Heart left ventricle (tissue), 16 donors: ENCODE data around the gene MAGI2. TPM values are rescaled to one million over a fixed set of nuclear protein-coding genes. Genes with fewer than 3 reads are reported as not detected.

ENCODE experiments used
- ATAC-seq, 4 donors: fragments of 200-7000 bp; cut with Tn5 transposase; one replicate each; pipeline ENCODE4 v1.9.1; 2020 to 2022; ENCODE audit warnings: moderate library complexity in 4 of 4, mild to moderate bottlenecking in 3 of 4, moderate number of reproducible peaks in 1 of 4
- DNase-seq, 5 donors: peaks; one replicate each; pipeline ENCODE4 v3.0.0-alpha.2; 2020
- H3K27ac ChIP-seq, 12 donors: fragments of 200-600 bp; sonication (generic) in 4 of 12; one replicate each; pipeline versions ENCODE4 v1.5.0 to v1.8.0; 2016 to 2022; ENCODE audit warnings: mild to moderate bottlenecking in 2 of 12
- H3K27me3 ChIP-seq, 9 donors: fragments of 200-600 bp; sonication (generic) in 2 of 9; one replicate each; pipeline versions ENCODE4 v1.5.1 to v1.8.0; 2016 to 2022; ENCODE audit warnings: mild to moderate bottlenecking in 3 of 9
- H3K36me3 ChIP-seq, 9 donors: fragments of 200-600 bp; sonication (generic) in 2 of 9; one replicate each; pipeline versions ENCODE4 v1.5.0 to v1.8.0; 2018 to 2022; ENCODE audit warnings: mild to moderate bottlenecking in 2 of 9
- H3K4me1 ChIP-seq, 12 donors: fragments of 200-600 bp; sonication (generic) in 4 of 12; one replicate each; pipeline versions ENCODE4 v1.5.0 to v1.8.0; 2016 to 2022; ENCODE audit warnings: mild to moderate bottlenecking in 3 of 12
- H3K4me3 ChIP-seq, 12 donors: fragments of 200-600 bp; sonication (generic) in 4 of 12; one replicate each; pipeline versions ENCODE4 v1.5.0 to v1.8.0; 2017 to 2022; ENCODE audit warnings: mild to moderate bottlenecking in 9 of 12, moderate library complexity in 4 of 12
- H3K9me3 ChIP-seq, 12 donors: fragments of 200-600 bp; sonication (generic) in 4 of 12; one replicate each; pipeline versions ENCODE4 v1.5.0 to v1.8.0; 2016 to 2022; ENCODE audit warnings: mild to moderate bottlenecking in 1 of 12
- POLR2A ChIP-seq, 2 donors: fragments of 450-650 bp; IDR thresholded peaks; one replicate each; pipeline ENCODE4 v1.6.1; 2017; ENCODE audit warnings: antibody characterized with exemption in 2 of 2, mild to moderate bottlenecking in 2 of 2, moderate library complexity in 2 of 2
- WGBS, 4 donors: extraction: QIAGEN DNeasy Blood & Tissue Kit in 2 of 4; methylation state at CpG; one replicate each; pipeline versions ENCODE4 v1.1.5 to v1.1.7; 2013 to 2018; 5-methylcytosine and 5-hydroxymethylcytosine counted together
- intact Hi-C, 10 donors: fragments of 100-400 bp; cut with DNase I; formaldehyde crosslinking; loops; one replicate each; pipeline versions ENCODE4 v1.11.1 to v1.14.2; 2022
- polyA plus RNA-seq, 2 donors: library from polyadenylated mRNA; stranded (reverse); fragments of 200-250 nt; gene quantifications; one replicate each; pipeline ENCODE4 v1.2.3, GENCODE V29; 2013
- total RNA-seq, 9 donors: library from RNA; depleted of rRNA in 2 of 9; stranded (reverse); fragments of >200 nt in 2 of 9; fragmentation: NEBNext Ultra II Directional in 3 of 9; extraction: Animal tissue kit (Norgen Biotek cat#: 25700) in 3 of 9; gene quantifications; one replicate each; pipeline versions ENCODE4 v1.1.0 to v1.2.4, GENCODE V29; 2016 to 2023
- TF ChIP-seq, protein P1 (sequence below), 12 donors: fragments of 200-600 bp; sonication (generic) in 4 of 12; IDR thresholded peaks; one replicate each; pipeline versions ENCODE4 v1.5.0 to v1.8.0; 2018 to 2022; ENCODE audit warnings: antibody characterized with exemption in 12 of 12, mild to moderate bottlenecking in 5 of 12
- donor health status: ischemic (EF 13 %, LVEDD 7.1; RV severe dilation, severe dysfunction).
- donor health status: healthy with polysubstance abuse.
- donor health status: DM: no; HTN: yes; CAD: no.
- donor health status: DM: no; HTN: no; CAD: no.
- donor health status: ischemic (EF 25% LVEDD 6.9; RV normal size, moderate dysfunction).
- donor health status: ischemic (EF 25% LVEDD 5.7; RV mildly dilated, moderate dysfunction).
- donor health status: healthy.
- donor health status: DM: yes; HTN: yes; CAD: no.
- donor health status: ischemic (EF 35%, LVEDD 5.7; RV mildly dilated, moderate dysfunction).
- donor health status: nonischemic (EF 11% LVEDD 7.7; RV severe dilation, severe dysfunction).
- donor health status: DM: yes; HTN: yes; CAD: no.
- donor health status: PGD.
- donor health status: ischemic (EF 29% LVEDD 5.4; RV normal size, mild dysfunction).
- donor health status: nonischemic (EF 23%, LVEDD 6.1; RV moderate dilation, normal function).

The MAGI2 gene
- total and polyA plus RNA-seq, 11 donors = 1.1 to 6.8 (median 3.8) TPM

DNA sequence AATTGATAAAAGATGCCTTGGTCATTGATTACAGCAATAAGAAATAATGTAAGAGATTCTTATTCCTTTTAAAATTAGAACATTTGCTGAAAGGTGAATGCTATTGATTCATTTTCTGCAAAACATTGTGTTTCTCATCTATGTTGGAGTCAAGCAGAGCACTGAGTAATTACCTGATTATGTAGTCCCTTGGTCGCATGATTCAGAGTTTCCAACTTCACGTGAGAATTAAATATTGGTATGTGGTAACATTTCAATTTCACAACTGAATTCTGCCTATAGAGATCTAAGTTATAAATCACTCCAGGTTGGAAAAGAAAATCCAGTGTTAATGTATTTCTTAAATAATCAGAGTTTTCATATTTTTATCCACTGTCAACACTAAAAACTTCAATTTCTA, 953.5 kb downstream of the MAGI2 start:
- H3K27me3 ChIP-seq = no peaks in the 10 kb centered on the region
- TF ChIP-seq, protein P1, sequence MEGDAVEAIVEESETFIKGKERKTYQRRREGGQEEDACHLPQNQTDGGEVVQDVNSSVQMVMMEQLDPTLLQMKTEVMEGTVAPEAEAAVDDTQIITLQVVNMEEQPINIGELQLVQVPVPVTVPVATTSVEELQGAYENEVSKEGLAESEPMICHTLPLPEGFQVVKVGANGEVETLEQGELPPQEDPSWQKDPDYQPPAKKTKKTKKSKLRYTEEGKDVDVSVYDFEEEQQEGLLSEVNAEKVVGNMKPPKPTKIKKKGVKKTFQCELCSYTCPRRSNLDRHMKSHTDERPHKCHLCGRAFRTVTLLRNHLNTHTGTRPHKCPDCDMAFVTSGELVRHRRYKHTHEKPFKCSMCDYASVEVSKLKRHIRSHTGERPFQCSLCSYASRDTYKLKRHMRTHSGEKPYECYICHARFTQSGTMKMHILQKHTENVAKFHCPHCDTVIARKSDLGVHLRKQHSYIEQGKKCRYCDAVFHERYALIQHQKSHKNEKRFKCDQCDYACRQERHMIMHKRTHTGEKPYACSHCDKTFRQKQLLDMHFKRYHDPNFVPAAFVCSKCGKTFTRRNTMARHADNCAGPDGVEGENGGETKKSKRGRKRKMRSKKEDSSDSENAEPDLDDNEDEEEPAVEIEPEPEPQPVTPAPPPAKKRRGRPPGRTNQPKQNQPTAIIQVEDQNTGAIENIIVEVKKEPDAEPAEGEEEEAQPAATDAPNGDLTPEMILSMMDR (IDR thresholded peaks at IDR 0.05) = no peak
- no peak for TF ChIP-seq POLR2A (IDR thresholded peaks at IDR 0.05)
- no peaks in the 10 kb centered on the region for H3K36me3 ChIP-seq
- DNase-seq (no peak), ATAC-seq (no peak)
- no peaks in the 10 kb centered on the region for H3K4me1 ChIP-seq
- H3K4me3 ChIP-seq = no peak overlapping the region
- H3K27ac ChIP-seq = no peak overlapping the region
- no peaks in the 10 kb centered on the region for H3K9me3 ChIP-seq
- 90 to 95% (median 93%) methylated on average over 2 of the region's 2 CpGs for WGBS, 4 donors
- intact Hi-C loops = loop anchor here in 1 of 10 donors (10.0 kb wide), 1 partner anchor 675 kb away; no protein-coding TSS in a partner anchor

DNA sequence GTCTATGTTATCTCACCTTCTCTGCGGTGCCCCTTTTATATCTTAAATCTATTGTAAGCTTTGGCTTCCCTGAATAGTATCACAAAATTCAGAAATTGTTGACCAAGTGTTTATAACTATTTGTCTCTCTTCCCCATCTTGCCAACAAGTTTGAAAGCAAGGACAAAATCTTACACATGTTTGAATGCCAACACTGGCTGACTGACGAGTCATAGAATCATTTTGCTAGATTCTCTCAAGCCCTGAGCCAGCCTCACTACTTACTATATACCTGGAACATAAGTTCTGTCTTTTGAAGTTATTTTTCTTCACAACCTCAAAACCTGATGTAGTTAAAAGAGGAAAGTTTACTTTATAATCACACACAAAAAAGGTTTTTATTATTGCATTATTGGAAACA, 954.2 kb downstream of the MAGI2 start:
- Histone ChIP-seq H3K4me3 (no peak overlapping the region), H3K27me3 (no peaks in the 10 kb centered on the region), H3K36me3 (no peaks in the 10 kb centered on the region), H3K9me3 (no peaks in the 10 kb centered on the region), H3K27ac (no peak overlapping the region), H3K4me1 (no peaks in the 10 kb centered on the region)
- 74 to 86% (median 81%) methylated on average over 2 of the region's 2 CpGs for WGBS, 4 donors
- intact Hi-C loops = no loop called here
- ATAC-seq = no peak
- TF ChIP-seq, protein P1 (IDR thresholded peaks at IDR 0.05) = no peak
- TF ChIP-seq POLR2A (IDR thresholded peaks at IDR 0.05) = no peak
- DNase-seq = no peak

DNA sequence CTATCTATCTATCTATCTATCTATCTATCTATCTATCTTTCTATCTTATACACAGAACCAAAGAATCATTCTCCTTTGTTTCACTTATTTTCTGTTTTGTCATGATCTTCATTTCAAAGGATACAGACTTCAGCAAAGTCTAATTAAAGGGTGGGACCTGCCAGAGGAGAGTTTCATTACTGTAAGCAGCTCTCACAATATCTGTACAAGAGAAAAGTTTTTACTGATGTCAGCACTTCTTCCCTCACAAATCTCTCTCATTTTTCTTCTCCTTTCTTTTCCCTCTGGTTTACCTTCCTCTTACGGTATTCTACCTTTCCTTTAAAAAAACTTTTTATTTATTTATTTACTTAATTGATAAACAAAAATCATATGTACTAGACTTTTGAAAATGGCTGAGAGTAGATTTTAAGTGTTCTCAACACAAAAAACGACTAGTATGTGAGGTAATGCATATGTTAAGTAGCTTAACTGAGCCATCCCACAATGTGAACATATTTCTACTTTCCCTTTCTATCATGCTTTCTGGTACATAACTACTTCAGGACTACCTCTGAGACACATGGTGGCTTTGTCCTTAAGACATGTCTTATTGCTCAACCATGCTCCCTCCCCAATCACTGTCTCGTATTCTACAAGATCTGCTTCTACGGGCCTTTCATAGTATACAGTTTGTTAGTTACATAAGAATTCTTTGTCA, 955.6 kb downstream of the MAGI2 start:
- 79 to 85% (median 81%) methylated on average over 4 of the region's 4 CpGs for WGBS, 4 donors
- H3K9me3 ChIP-seq = no peaks in the 10 kb centered on the region
- DNase-seq (no peak), ATAC-seq (no peak)
- H3K36me3 ChIP-seq = no peaks in the 10 kb centered on the region
- H3K27ac ChIP-seq = no peak overlapping the region
- no peaks in the 10 kb centered on the region for H3K27me3 ChIP-seq
- no peak for TF ChIP-seq POLR2A (IDR thresholded peaks at IDR 0.05)
- TF ChIP-seq, protein P1 (IDR thresholded peaks at IDR 0.05) = no peak
- H3K4me3 ChIP-seq = no peak overlapping the region
- no peaks in the 10 kb centered on the region for H3K4me1 ChIP-seq
- intact Hi-C loops = no loop called here

DNA sequence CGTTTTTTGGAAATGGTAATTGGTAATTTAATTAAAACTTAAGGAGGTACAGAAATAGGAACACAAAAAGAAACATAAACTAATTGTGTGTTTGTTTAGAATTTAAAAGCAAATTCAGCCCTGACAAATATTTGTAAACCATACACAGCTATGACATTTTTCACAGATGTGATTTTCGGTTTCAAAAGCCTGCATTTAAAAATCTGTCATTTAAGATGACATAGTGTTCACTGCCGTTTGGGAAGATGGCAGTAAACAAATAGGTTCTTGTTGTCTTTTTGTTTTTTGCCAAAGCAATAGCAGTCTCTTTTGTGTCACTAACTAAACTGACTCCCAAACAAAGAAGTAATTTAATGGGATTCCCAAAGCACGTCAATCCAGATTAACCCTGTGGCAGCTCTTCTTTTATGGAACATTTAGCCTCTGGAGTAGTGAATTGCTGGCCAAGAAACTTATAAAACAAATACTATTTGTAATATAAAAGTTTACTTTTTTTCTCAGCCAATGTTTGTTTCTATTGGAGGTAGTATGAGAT, 957.3 kb downstream of the MAGI2 start:
- no peak overlapping the region for H3K4me3 ChIP-seq
- no peaks in the 10 kb centered on the region for H3K36me3 ChIP-seq
- intact Hi-C loops = no loop called here
- DNase-seq = no peak
- H3K27ac ChIP-seq = no peak overlapping the region
- no peaks in the 10 kb centered on the region for H3K27me3 ChIP-seq
- no peak for TF ChIP-seq POLR2A (IDR thresholded peaks at IDR 0.05)
- TF ChIP-seq, protein P1 (IDR thresholded peaks at IDR 0.05) = no peak
- no peaks in the 10 kb centered on the region for H3K9me3 ChIP-seq
- no peaks in the 10 kb centered on the region for H3K4me1 ChIP-seq
- WGBS, 4 donors = 51 to 75% (median 60%) methylated on average over 4 of the region's 4 CpGs
- ATAC-seq = no peak
